ENCODE results near the gene TMUB1.

TMUB1 gene

GRCh38 chr7:151082141-151083070 lies 887 bp downstream of the TMUB1 start:
- ATAC-seq, result no peak

- no peak for ATAC-seq
Measured at GRCh38 chr7:151081170-151082101, 1.9 kb downstream of the TMUB1 start.

- ATAC-seq, result peak; percentile 88 to 89
Measured at GRCh38 chr7:151080522-151081169, 2.6 kb downstream of the TMUB1 start, which contains the start of gene FASTK. Gene FASTK (minus strand): TSS chr7:151080809. CDS start chr7:151080766, 43 bp downstream.

- peak; percentile 1 to 3 for ATAC-seq
Measured at GRCh38 chr7:151080067-151080521, 3.2 kb downstream of the TMUB1 start.

GRCh38 chr7:151079199-151079910 lies 3.9 kb downstream of the TMUB1 start:
- no peak for ATAC-seq

- no peak for ATAC-seq
Measured at GRCh38 chr7:151078233-151079040, 4.9 kb downstream of the TMUB1 start.

- no peak for ATAC-seq
Measured at GRCh38 chr7:151077705-151078232, 5.5 kb downstream of the TMUB1 start.

GRCh38 chr7:151076863-151077704 lies 6.2 kb downstream of the TMUB1 start:
- no peak for ATAC-seq

GRCh38 chr7:151075978-151076426 lies 7.3 kb downstream of the TMUB1 start:
- ATAC-seq, result no peak

- ATAC-seq, result no peak
Measured at GRCh38 chr7:151075662-151075971, 7.7 kb downstream of the TMUB1 start.

GRCh38 chr7:151074817-151075661 lies 8.3 kb downstream of the TMUB1 start:
- no peak for ATAC-seq

- ATAC-seq, result no peak
Measured at GRCh38 chr7:151073990-151074389, 9.3 kb downstream of the TMUB1 start.

- ATAC-seq, result no peak
Measured at GRCh38 chr7:151071032-151071866, 12.0 kb downstream of the TMUB1 start.

GRCh38 chr7:151070574-151070960 lies 12.7 kb downstream of the TMUB1 start:
- no peak for ATAC-seq

GRCh38 chr7:151069841-151070573 lies 13.3 kb downstream of the TMUB1 start:
- no peak for ATAC-seq

- ATAC-seq, result no peak
Measured at GRCh38 chr7:151068069-151068773, 15.1 kb downstream of the TMUB1 start.
